Stimulated activated CD8-positive, alpha-beta memory T cell treated with anti-CD3 and anti-CD28 coated beads, Interleukin-7, amount 100 ng/mL, for 24 hours (primary cell): Measurements from ENCODE around the gene ANKRD35.
"Not testable (repeated sequence)": the region's sequence is repeated elsewhere in the genome, so short reads cannot be mapped to it uniquely, and the experiment has no call there.

Experiments
- DNase-seq: peaks from one replicate; pipeline ENCODE4 v3.0.0-alpha.2; 2020; ENCODE audit warnings: low read depth

ANKRD35 gene, protein sequence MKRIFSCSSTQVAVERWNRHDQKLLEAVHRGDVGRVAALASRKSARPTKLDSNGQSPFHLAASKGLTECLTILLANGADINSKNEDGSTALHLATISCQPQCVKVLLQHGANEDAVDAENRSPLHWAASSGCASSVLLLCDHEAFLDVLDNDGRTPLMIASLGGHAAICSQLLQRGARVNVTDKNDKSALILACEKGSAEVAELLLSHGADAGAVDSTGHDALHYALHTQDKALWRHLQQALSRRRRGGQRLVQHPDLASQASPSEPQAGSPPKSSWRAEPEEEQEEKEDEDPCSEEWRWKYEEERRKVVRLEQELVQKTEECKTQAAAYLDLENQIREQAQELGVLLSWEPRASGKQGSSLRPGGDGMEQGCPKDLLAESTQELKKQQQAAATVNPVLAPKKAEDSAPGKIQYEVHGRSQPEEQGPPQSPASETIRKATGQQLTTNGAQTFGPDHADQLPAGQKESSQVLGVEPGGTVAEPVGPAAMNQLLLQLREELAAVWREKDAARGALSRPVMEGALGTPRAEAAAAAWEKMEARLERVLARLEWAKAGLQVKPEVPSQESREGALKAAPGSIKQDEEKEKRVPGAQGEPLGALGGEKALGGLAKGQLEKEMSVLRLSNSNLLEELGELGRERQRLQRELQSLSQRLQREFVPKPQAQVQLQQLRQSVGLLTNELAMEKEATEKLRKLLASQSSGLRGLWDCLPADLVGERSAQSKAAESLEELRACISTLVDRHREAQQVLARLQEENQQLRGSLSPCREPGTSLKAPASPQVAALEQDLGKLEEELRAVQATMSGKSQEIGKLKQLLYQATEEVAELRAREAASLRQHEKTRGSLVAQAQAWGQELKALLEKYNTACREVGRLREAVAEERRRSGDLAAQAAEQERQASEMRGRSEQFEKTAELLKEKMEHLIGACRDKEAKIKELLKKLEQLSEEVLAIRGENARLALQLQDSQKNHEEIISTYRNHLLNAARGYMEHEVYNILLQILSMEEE

GRCh38 chr1:145885738-145886287, at the start of gene ANKRD35:
Gene ANKRD35, minus strand, starts transcription at chr1:145885866. Its CDS starts 108 bp downstream, at chr1:145885758.
- peak; percentile 80 for DNase-seq

GRCh38 chr1:145932522-145933009, 46.9 kb upstream of the ANKRD35 start:
- DNase-seq: not testable (repeated sequence)

DNA sequence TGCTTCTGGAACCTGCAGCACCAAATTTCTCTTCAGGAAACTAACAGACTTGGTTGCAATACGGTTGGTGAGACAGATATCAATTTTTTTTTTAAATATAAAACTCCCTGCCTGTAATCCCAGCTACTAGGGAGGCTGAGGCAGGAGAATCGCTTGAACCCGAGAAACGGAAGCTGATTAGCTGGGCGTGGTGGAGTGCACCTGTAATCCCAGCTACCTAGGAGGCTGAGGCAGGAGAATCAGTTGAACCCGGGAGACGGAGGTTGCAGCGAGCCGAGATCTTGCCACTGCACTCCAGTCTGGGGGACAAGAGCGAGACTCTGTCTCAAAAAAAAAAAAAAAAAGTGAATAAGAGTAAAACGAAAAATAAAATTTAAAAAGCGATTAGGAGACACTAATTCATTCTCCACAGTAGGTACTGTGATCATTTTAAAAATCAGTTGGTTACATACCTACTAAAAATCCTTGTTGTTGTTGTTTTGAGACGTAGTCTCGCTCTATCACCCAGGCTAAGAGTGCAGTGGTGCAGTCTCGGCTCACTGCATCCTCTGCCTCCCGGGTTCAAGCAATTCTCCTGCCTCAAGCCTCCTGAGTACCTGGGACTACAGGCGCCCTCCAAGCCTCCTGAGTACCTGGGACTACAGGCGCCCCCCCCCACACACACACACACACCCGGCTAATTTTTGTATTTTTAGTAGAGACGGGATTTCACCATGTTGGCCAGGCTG, 42.4 kb upstream of the ANKRD35 start:
- no peak for DNase-seq

DNA sequence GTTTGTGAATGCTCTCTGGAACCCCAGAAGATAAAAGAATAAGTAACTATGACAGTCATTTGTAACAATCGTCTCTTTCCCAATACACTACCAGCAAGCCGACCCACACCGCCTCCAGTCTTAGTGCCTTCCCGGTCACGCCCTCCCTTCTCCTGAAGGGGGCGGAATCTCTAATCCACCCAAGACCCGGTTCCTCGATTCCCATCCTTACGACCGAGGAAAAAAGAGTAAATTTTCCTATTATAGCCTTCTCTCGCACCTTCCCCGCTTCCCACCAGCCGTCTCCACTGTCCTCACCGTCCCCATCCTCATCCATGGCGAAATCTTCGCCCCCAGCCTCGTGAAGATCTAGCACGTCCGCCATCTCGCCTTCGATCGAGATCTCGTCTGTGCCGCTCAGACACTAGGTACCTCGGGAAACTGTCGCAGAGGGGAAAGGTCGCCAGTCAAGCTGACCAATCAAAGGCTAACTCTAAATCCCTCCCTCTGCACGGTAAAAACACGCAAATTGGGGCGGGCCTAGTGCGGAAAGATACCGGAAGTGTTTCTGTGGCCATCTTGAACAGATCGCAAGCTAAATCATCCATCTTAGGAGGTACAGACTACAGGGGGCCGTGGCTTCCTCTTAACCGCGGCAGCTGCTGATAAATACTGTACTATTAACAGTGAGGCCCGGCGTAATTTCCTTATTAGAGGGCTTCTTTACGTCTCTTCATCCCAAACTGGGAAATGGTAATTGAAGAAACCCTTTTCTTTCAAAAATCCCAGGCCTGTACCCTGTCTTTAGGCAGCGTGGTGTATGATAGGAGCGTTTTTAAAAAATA, 41.6 kb upstream of the ANKRD35 start, which contains the start of gene RBM8A:
Gene RBM8A, minus strand, starts transcription at position 422 of the 824 bp plus-strand sequence. Its CDS starts 58 bp downstream, at position 364.
- peak; percentile 84 for DNase-seq

GRCh38 chr1:145926686-145927062, 41.0 kb upstream of the ANKRD35 start:
- DNase-seq: no peak

GRCh38 chr1:145922266-145922665, 36.6 kb upstream of the ANKRD35 start:
- no peak for DNase-seq

DNA sequence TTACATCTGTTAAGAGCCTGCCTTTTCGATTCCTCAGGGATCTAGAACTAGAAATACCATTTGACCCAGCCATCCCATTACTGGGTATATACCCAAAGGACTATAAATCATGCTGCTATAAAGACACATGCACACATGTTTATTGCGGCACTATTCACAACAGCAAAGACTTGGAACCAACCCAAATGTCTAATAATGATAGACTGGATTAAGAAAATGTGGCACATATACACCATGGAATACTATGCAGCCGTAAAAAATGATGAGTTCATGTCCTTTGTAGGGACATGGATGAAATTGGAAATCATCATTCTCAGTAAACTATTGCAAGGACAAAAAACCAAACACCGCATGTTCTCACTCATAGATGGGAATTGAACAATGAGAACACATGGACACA, 34.6 kb upstream of the ANKRD35 start:
- not testable (repeated sequence) for DNase-seq

GRCh38 chr1:145918992-145919939, 33.6 kb upstream of the ANKRD35 start:
- no peak for DNase-seq

GRCh38 chr1:145918144-145918991, 32.7 kb upstream of the ANKRD35 start, which contains the start of gene PEX11B:
Gene PEX11B, minus strand, starts transcription at chr1:145918717. Its CDS starts 29 bp downstream, at chr1:145918688.
- peak; percentile 83 for DNase-seq

DNA sequence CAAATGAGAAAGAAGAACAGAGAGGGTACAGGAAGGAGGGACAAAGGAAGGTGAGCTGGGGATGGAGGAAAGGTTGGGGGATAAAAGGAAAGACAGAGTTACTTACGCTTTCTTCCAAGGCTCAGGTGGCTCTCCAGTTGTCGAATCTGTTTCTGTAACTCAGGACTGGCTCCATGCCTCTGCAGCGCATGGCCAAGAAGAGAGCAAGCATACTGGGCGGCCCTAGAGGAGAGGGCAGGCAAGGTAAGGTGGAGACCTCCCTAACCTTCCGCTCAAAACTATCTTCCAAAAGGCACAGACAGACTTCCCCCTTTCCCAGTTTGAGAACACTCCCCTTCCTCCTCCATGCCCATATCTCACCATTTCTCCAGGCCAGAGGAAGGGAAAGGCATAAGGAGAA, 31.9 kb upstream of the ANKRD35 start:
- no peak for DNase-seq

- no peak for DNase-seq
These were observed 31.1 kb upstream of the ANKRD35 start for GRCh38 chr1:145916745-145917144.

DNA sequence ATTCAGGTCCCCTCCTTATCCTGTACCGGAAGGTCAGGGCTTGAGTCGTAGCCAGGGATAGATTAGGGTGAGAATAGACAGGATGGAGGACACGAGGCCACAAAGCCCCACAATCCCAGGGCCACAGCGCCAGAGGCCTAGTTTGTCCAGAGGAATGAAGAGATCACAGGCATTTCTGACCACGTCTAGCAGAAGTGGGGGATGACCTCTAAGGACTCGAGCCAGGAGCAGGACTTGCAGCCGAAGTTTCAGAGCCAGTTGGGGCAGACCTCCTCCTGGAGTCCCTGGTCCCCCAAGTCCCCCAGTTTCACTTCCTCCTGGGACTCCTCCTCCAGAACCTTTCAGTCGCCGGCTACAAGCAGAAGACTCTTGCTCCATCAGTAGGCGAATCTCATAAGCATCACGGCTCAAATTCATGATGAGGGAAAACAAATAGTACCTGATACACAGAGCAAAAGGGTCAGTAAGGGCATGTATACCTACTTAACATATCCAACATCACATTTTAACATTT, 26.5 kb upstream of the ANKRD35 start:
- DNase-seq: no peak

DNA sequence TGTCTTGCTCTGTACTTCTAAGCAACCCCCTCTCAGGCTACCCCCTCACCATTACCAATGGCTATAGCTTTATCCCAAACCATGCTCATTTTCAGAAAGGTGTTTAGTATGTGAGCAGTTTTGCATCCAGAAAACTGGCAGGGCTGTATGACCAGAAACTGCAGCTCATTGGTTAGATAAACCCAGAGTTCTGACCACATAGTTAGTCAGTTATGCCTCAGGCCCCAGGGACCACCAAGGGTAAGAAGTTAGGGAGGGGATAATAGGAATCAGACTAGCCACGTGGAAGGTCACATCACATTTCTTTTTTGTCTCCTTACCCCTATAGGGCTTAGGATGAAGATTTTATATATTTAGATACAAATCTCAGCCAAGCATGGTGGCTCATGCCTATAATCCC, 23.0 kb upstream of the ANKRD35 start:
- no peak for DNase-seq

DNA sequence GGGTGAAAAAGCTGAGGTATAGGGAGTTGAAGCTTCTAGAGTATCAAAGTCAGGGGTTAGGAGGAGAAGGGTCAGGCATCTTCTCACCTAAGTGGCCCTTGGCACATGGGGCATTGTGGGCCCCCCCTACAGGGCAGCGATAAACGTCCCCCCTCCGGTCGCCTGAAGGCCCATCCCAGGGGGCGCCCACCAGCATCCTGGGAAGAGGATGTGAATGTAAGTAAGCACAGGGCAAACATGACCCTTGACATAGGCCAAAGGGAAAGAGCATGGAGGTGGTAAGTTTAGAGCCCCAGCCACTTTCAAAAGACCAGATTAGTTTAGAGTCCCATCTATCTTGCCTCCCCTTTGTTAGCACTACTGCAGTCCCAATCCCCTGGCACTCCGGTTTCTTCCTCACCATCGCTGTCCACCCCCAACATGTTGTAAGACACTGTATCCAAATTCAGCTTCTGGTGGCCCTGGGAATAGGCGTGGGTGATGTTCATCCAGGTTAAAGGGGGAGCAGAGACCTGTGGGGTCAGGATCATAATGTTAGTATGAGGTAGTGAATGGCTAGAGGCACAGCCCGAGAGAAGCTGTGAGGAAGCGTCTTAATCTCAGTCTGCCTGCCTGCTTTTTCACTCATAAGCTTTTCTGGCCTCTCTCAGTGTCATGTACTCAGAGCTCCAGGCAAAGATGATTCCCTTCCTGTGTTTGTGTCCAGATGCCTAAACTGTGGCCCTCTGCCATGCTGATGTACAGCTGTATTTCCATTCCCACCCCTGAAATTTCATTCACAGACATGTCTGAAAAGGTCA, 21.5 kb upstream of the ANKRD35 start:
- no peak for DNase-seq

DNA sequence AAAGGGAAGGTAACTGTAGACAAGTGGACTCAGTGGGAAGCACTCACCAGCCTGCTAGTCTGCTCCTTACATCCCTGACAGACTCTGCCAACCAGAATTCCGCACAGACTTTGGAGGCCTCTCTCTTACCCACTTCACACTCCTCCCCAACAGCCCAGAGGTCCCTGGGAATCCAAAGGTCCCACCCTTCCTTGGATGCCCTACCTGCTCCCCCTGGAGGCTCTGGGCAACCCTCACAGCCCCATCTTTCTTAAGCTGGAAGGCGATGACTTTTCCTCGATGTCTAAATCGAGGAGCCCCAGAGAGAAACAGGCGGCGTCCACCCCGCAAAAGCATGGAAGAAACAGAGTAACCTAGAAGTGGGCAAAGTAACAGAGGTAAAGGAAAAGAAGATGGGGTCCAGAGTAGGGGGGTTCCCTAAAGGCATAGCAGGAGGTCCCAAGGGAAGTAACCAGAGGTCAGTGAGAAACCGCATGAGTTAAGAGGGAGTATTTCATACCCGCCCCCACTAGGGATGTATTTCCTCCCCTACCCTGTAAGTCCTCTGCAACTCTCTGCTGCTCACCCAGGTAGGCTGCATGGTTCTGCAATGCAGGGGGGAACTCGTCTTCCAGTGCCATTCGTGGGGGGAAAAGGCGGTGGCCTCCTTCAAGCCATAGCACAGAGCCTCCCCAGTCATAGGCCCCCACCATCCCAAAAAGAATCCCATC, 15.8 kb upstream of the ANKRD35 start:
- DNase-seq: no peak

- DNase-seq: no peak
These were observed 13.1 kb upstream of the ANKRD35 start for GRCh38 chr1:145898756-145899155.

DNA sequence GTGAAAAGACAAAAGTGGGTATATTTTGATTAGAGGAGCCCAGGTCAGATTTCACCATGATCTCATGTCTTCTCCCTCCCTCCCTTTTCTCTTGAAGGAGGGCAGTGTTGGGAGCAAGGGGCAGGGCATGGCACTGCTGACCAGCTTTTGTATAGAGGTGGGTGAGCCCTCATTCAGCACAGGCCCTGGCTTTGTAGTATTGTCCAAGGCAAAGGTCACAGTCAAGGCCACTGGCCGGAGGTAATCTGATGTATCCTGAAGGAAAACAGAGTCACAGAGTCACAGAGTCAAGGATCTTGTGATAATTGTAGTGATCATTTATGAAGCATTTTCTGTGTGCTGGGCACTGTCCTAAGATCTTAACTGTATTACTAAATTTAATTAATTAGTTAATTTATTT, 12.3 kb upstream of the ANKRD35 start:
- no peak for DNase-seq
